ENCODE measurements around the gene PDIA2.

The PDIA2 gene

DNA sequence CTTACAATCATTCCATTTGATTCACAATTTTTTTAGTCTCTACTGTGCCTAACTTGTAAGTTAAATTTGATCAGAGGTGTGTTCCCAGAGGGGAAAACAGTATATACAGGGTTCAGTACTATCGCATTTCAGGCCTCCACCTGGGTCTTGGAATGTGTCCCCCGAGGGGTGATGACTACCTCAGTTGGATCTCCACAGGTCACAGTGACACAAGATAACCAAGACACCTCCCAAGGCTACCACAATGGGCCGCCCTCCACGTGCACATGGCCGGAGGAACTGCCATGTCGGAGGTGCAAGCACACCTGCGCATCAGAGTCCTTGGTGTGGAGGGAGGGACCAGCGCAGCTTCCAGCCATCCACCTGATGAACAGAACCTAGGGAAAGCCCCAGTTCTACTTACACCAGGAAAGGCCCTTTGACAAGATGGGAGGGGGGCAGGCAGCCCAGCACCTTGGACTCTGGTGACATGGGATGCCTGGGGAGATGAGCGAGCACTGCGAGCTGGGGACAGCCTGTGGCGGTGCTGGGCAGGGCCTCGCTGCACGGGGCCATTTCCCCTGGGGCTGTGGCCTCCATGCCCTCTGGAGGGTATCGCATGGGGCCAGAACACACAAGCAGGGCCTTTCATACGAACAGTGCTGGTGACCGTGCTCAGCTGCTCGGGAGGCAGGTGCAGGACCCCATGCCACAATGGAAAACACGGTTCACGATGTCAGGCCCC lies 33.9 kb downstream of the PDIA2 start:
- Histone ChIP-seq H2BK12ac (ENCODE audit: low read length in 2 of 2) (no peak overlapping the region), H2AFZ (ENCODE audit: low read depth, low read length) (no peak overlapping the region), H4K91ac (ENCODE audit: low read length) (no peak overlapping the region), H3K23ac (ENCODE audit: low read length in 2 of 2) (no peak overlapping the region), H4K8ac (ENCODE audit: low read length) (no peak overlapping the region), H2BK15ac (ENCODE audit: low read depth, poor library complexity, severe bottlenecking) (no peak overlapping the region), H3K4ac (ENCODE audit: low read depth in 1 of 2, low read length in 2 of 2) (no peak overlapping the region), H3K36me3 (ENCODE audit: control insufficient read depth in 1 of 2, insufficient read depth in 2 of 2, low read depth in 1 of 2, low read length in 2 of 2) (peaks cover 37 to 54% of the 10 kb centered on the region in 2 experiments), H3K4me2 (ENCODE audit: low read length, poor library complexity, severe bottlenecking) (no peak overlapping the region), H3K79me1 (replicated peaks; ENCODE audit: low read length, poor library complexity, severe bottlenecking) (peaks cover 44% of the 10 kb centered on the region), H3K14ac (ENCODE audit: low read length in 2 of 2) (peak overlapping the region in 1 of 2 experiments; percentile 46), H2BK120ac (ENCODE audit: low read depth, low read length) (no peak overlapping the region), H3K9ac (ENCODE audit: low read length) (no peak overlapping the region), H2AK5ac (ENCODE audit: low read length, severe bottlenecking) (no peak overlapping the region), H3K9me3 (ENCODE audit: control insufficient read depth, low read length) (no peaks in the 10 kb centered on the region), H3K27ac (ENCODE audit: low read length, poor library complexity, severe bottlenecking) (no peak overlapping the region), H2BK5ac (ENCODE audit: low read depth, low read length, poor library complexity, severe bottlenecking) (no peak overlapping the region), H3K4me1 (ENCODE audit: control insufficient read depth, insufficient read depth, low read depth, low read length) (peaks cover 8% of the 10 kb centered on the region), H3K27me3 (ENCODE audit: control insufficient read depth in 1 of 2, insufficient read depth in 1 of 2, low read length in 2 of 2) (no peaks in the 10 kb centered on the region), H3K18ac (ENCODE audit: low read depth in 1 of 2, low read length in 2 of 2) (no peak overlapping the region), H3K4me3 (ENCODE audit: insufficient read depth in 1 of 2, low read depth in 1 of 2, low read length in 2 of 2) (no peak overlapping the region)
- DNase-seq, result no peak
- 96% methylated on average over 19 of the region's 19 CpGs for WGBS

DNA sequence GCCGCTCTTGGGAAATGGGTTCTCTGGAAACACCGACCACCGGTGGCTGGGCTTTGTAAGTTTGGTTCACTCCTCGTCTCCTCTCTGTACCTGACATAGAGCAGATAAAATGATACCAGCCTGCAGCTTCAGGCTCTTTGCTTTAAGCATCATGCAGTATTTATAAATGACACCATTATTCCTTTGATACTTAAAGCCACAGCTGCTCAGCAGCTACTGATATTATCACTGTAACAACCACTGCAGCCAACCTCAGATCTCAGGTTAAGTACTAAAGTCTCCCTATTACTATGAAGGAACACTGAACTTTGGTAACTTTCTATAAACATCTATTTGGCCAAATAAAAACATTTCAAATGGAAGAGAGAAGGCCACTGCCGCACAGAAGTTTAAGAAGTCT lies 34.6 kb downstream of the PDIA2 start:
- Histone ChIP-seq H4K8ac (ENCODE audit: low read length) (no peak overlapping the region), H3K27me3 (ENCODE audit: control insufficient read depth in 1 of 2, insufficient read depth in 1 of 2, low read length in 2 of 2) (no peaks in the 10 kb centered on the region), H3K14ac (ENCODE audit: low read length in 2 of 2) (no peak overlapping the region), H2BK15ac (ENCODE audit: low read depth, poor library complexity, severe bottlenecking) (no peak overlapping the region), H3K4me1 (ENCODE audit: control insufficient read depth, insufficient read depth, low read depth, low read length) (peaks cover 8% of the 10 kb centered on the region), H3K79me1 (replicated peaks; ENCODE audit: low read length, poor library complexity, severe bottlenecking) (peaks cover 41% of the 10 kb centered on the region), H2BK12ac (ENCODE audit: low read length in 2 of 2) (no peak overlapping the region), H3K36me3 (ENCODE audit: control insufficient read depth in 1 of 2, insufficient read depth in 2 of 2, low read depth in 1 of 2, low read length in 2 of 2) (peaks cover 34 to 55% of the 10 kb centered on the region in 2 experiments), H4K91ac (ENCODE audit: low read length) (no peak overlapping the region), H3K18ac (ENCODE audit: low read depth in 1 of 2, low read length in 2 of 2) (no peak overlapping the region), H3K4me2 (ENCODE audit: low read length, poor library complexity, severe bottlenecking) (no peak overlapping the region), H2BK120ac (ENCODE audit: low read depth, low read length) (no peak overlapping the region), H2AFZ (ENCODE audit: low read depth, low read length) (no peak overlapping the region), H3K9me3 (ENCODE audit: control insufficient read depth, low read length) (no peaks in the 10 kb centered on the region), H3K4me3 (ENCODE audit: insufficient read depth in 1 of 2, low read depth in 1 of 2, low read length in 2 of 2) (no peak overlapping the region), H3K4ac (ENCODE audit: low read depth in 1 of 2, low read length in 2 of 2) (no peak overlapping the region), H2AK5ac (ENCODE audit: low read length, severe bottlenecking) (no peak overlapping the region), H3K9ac (ENCODE audit: low read length) (no peak overlapping the region), H2BK5ac (ENCODE audit: low read depth, low read length, poor library complexity, severe bottlenecking) (no peak overlapping the region), H3K27ac (ENCODE audit: low read length, poor library complexity, severe bottlenecking) (no peak overlapping the region), H3K23ac (ENCODE audit: low read length in 2 of 2) (no peak overlapping the region)
- DNase-seq, result no peak
- 94% methylated on average over 5 of the region's 5 CpGs for WGBS

DNA sequence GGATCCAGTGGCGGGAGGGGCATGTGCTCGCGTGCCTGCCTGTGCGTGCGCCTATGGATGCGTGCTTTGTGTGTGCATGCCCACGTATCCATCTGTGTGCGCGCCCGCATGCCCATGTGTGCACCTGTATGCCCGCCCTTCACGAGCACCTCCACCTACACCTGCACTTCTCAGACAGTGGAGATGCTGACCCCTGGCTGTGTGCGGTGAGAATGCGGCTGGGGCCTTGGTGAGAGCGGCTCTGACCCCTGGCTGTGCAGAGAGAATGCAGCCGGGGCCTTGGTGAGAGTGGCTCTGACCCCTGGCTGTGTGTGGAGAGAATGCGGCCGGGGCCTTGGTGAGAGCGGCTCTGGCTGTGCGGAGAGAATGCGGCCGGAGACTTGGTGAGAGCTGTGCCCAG lies 35.7 kb downstream of the PDIA2 start:
- peaks cover 24 to 47% of the 10 kb centered on the region in 2 experiments for H3K36me3 ChIP-seq (ENCODE audit: control insufficient read depth in 1 of 2, insufficient read depth in 2 of 2, low read depth in 1 of 2, low read length in 2 of 2)
- H3K4ac ChIP-seq (ENCODE audit: low read depth in 1 of 2, low read length in 2 of 2), result no peak overlapping the region
- H3K27me3 ChIP-seq (ENCODE audit: control insufficient read depth in 1 of 2, insufficient read depth in 1 of 2, low read length in 2 of 2), result no peaks in the 10 kb centered on the region
- peak overlapping the region in 1 of 2 experiments; percentile 18 for H3K4me3 ChIP-seq (ENCODE audit: insufficient read depth in 1 of 2, low read depth in 1 of 2, low read length in 2 of 2)
- H2BK5ac ChIP-seq (ENCODE audit: low read depth, low read length, poor library complexity, severe bottlenecking), result no peak overlapping the region
- H3K9ac ChIP-seq (ENCODE audit: low read length), result no peak overlapping the region
- H3K79me1 ChIP-seq (replicated peaks; ENCODE audit: low read length, poor library complexity, severe bottlenecking), result peaks cover 42% of the 10 kb centered on the region
- 86% methylated on average over 22 of the region's 22 CpGs for WGBS
- no peak for DNase-seq
- H3K27ac ChIP-seq (ENCODE audit: low read length, poor library complexity, severe bottlenecking), result no peak overlapping the region
- no peak overlapping the region for H4K91ac ChIP-seq (ENCODE audit: low read length)
- H4K8ac ChIP-seq (ENCODE audit: low read length), result no peak overlapping the region
- no peak overlapping the region for H2BK15ac ChIP-seq (ENCODE audit: low read depth, poor library complexity, severe bottlenecking)
- no peak overlapping the region for H3K14ac ChIP-seq (ENCODE audit: low read length in 2 of 2)
- peaks cover 8% of the 10 kb centered on the region for H3K4me1 ChIP-seq (ENCODE audit: control insufficient read depth, insufficient read depth, low read depth, low read length)
- H2AK5ac ChIP-seq (ENCODE audit: low read length, severe bottlenecking), result no peak overlapping the region
- no peak overlapping the region for H2BK12ac ChIP-seq (ENCODE audit: low read length in 2 of 2)
- no peak overlapping the region for H2BK120ac ChIP-seq (ENCODE audit: low read depth, low read length)
- no peak overlapping the region for H3K18ac ChIP-seq (ENCODE audit: low read depth in 1 of 2, low read length in 2 of 2)
- no peak overlapping the region for H3K23ac ChIP-seq (ENCODE audit: low read length in 2 of 2)
- H2AFZ ChIP-seq (ENCODE audit: low read depth, low read length), result no peak overlapping the region
- H3K4me2 ChIP-seq (ENCODE audit: low read length, poor library complexity, severe bottlenecking), result no peak overlapping the region
- no peaks in the 10 kb centered on the region for H3K9me3 ChIP-seq (ENCODE audit: control insufficient read depth, low read length)

DNA sequence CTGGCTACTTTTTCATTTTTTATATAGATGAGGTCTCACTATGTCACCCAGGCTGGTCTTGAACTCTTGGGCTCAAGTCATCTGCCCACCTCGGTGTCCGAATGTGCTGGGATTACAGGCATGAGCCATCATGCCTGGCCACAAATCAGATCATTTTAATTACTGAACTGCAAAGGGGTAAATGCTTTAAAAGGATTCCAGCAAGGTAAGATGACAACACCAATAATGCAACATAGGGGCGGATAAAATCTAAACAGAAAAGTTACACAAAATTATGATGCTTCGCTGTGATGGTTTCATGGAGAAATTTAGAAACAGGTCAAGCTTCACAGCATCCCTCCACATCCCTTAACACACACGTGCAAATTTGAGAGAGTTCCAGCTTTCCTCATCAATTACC lies 37.2 kb downstream of the PDIA2 start:
- Histone ChIP-seq H4K8ac (ENCODE audit: low read length) (no peak overlapping the region), H3K36me3 (ENCODE audit: control insufficient read depth in 1 of 2, insufficient read depth in 2 of 2, low read depth in 1 of 2, low read length in 2 of 2) (peaks cover 15 to 41% of the 10 kb centered on the region in 2 experiments)

More for the DNA sequence above, 37.2 kb downstream of the PDIA2 start:
- no peak for DNase-seq
- no peaks in the 10 kb centered on the region for H3K27me3 ChIP-seq (ENCODE audit: control insufficient read depth in 1 of 2, insufficient read depth in 1 of 2, low read length in 2 of 2)
- no peak overlapping the region for H2BK120ac ChIP-seq (ENCODE audit: low read depth, low read length)
- no peak overlapping the region for H2BK15ac ChIP-seq (ENCODE audit: low read depth, poor library complexity, severe bottlenecking)
- H3K23ac ChIP-seq (ENCODE audit: low read length in 2 of 2), result no peak overlapping the region
- H3K79me1 ChIP-seq (replicated peaks; ENCODE audit: low read length, poor library complexity, severe bottlenecking), result peaks cover 46% of the 10 kb centered on the region
- no peak overlapping the region for H2AK5ac ChIP-seq (ENCODE audit: low read length, severe bottlenecking)
- no peak overlapping the region for H4K91ac ChIP-seq (ENCODE audit: low read length)
- no peak overlapping the region for H2BK5ac ChIP-seq (ENCODE audit: low read depth, low read length, poor library complexity, severe bottlenecking)
- H3K4me2 ChIP-seq (ENCODE audit: low read length, poor library complexity, severe bottlenecking), result no peak overlapping the region
- no peak overlapping the region for H3K9ac ChIP-seq (ENCODE audit: low read length)
- peaks cover 21% of the 10 kb centered on the region for H3K4me1 ChIP-seq (ENCODE audit: control insufficient read depth, insufficient read depth, low read depth, low read length)
- H3K27ac ChIP-seq (ENCODE audit: low read length, poor library complexity, severe bottlenecking), result no peak overlapping the region
- no peak overlapping the region for H3K18ac ChIP-seq (ENCODE audit: low read depth in 1 of 2, low read length in 2 of 2)
- WGBS, result 99% methylated on average over 5 of the region's 5 CpGs
- H3K4me3 ChIP-seq (ENCODE audit: insufficient read depth in 1 of 2, low read depth in 1 of 2, low read length in 2 of 2), result no peak overlapping the region
- no peak overlapping the region for H2AFZ ChIP-seq (ENCODE audit: low read depth, low read length)
- no peak overlapping the region for H3K14ac ChIP-seq (ENCODE audit: low read length in 2 of 2)
- no peak overlapping the region for H2BK12ac ChIP-seq (ENCODE audit: low read length in 2 of 2)
- H3K4ac ChIP-seq (ENCODE audit: low read depth in 1 of 2, low read length in 2 of 2), result no peak overlapping the region
- H3K9me3 ChIP-seq (ENCODE audit: control insufficient read depth, low read length), result no peaks in the 10 kb centered on the region
